OCI-LY1 (cell line): ENCODE results near the gene MGAT5B.

Source experiments
- EZH2 ChIP-seq: fragments of 200-600 bp; sonication (generic), shearing (Covaris generic); IDR thresholded peaks from 2 replicates; pipeline ENCODE4 v1.8.0; 2017; ENCODE audit warnings: borderline replicate concordance, mixed run types, mild to moderate bottlenecking, antibody characterized with exemption, low read length, moderate library complexity, mixed read lengths
- TF ChIP-seq, protein P1 (sequence below): fragments of 200-600 bp; sonication (generic), shearing (Covaris generic); IDR thresholded peaks from 2 replicates; pipeline ENCODE4 v1.5.1; 2017; ENCODE audit warnings: mild to moderate bottlenecking, antibody characterized with exemption, low read length, moderate library complexity, mixed read lengths

DNA sequence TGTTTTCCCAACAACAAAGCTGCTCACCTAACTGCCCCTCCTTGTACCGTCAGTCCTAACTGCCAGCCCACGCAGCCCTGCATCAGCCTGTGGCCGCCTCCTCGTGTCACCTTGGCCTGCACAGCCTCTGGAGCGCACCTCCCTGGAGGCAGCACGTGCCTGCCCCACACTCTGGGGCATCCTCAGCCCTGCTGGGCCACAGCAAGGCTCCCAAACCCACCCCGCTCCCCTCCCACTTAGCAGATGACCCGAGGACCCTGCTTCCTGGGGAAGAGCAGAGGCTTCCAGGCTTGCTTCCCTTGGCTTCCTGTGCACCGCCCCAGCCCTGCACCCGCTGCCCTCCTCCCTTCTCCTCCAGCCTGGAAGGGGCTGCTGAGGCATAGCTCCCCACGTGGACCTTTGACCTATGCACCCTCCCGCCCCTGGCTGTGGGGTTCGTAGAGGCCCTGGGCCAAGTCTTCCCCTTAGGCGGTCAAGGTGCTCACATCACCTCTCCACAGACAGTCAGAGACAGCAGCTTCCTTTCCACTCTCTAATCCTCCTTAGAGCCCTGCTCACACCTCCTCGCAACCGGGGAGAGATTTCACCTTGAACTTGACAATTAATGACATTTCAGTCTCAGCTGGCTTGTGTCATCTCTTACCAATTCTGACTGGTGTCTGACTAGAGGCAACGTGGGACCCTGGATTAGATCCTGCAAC is 115.0 kb downstream of the MGAT5B start:
- TF ChIP-seq, protein P1, sequence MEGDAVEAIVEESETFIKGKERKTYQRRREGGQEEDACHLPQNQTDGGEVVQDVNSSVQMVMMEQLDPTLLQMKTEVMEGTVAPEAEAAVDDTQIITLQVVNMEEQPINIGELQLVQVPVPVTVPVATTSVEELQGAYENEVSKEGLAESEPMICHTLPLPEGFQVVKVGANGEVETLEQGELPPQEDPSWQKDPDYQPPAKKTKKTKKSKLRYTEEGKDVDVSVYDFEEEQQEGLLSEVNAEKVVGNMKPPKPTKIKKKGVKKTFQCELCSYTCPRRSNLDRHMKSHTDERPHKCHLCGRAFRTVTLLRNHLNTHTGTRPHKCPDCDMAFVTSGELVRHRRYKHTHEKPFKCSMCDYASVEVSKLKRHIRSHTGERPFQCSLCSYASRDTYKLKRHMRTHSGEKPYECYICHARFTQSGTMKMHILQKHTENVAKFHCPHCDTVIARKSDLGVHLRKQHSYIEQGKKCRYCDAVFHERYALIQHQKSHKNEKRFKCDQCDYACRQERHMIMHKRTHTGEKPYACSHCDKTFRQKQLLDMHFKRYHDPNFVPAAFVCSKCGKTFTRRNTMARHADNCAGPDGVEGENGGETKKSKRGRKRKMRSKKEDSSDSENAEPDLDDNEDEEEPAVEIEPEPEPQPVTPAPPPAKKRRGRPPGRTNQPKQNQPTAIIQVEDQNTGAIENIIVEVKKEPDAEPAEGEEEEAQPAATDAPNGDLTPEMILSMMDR: no peak
- no peak for TF ChIP-seq EZH2
